Measurements from ENCODE around the gene LOXL3. TPM values are rescaled to one million over a fixed set of nuclear protein-coding genes. Genes with fewer than 3 reads are reported as not detected.

Gene LOXL3
- total RNA-seq, 1 experiment from 2014 or later = 4.1 TPM

GRCh38 chr2:74489906-74490305, 63.8 kb downstream of the LOXL3 start:
- H3K27ac ChIP-seq (ENCODE audit: low read depth, low read length) = no peak overlapping the region
- RAD21 ChIA-PET (ENCODE audit: low non-redundant PET in 1 of 2, low total read pairs in 2 of 2, uncharacterized antibody in 2 of 2, unreplicated experiment in 2 of 2) = no interaction called here
- H3K27me3 ChIP-seq (ENCODE audit: insufficient read depth, low read length) = no peaks in the 10 kb centered on the region
- no peak for TF ChIP-seq CEBPB (IDR thresholded peaks at IDR 0.05; ENCODE audit: low read depth)
- TF ChIP-seq EZH2 (IDR thresholded peaks at IDR 0.05) = no peak
- no peak for TF ChIP-seq SIN3A (IDR thresholded peaks at IDR 0.05; ENCODE audit: low read depth)
- no peak for TF ChIP-seq REST (IDR thresholded peaks at IDR 0.05; ENCODE audit: low read depth)
- no peak overlapping the region for H3K4me2 ChIP-seq (ENCODE audit: low read length)
- DNase-seq (ENCODE audit: low read depth, low spot score) (no peak), ATAC-seq (no peak)
- H3K4me1 ChIP-seq (ENCODE audit: control insufficient read depth in 1 of 2, insufficient read depth in 2 of 2, low read length in 2 of 2) = peaks cover 0 to 8% of the 10 kb centered on the region in 2 experiments; a peak in 1 of 4 replicates
- POLR2A ChIA-PET = interaction anchor here (1.1 kb wide), 1 partner anchor 40 kb away, joined by 3 read pairs; no protein-coding TSS in a partner anchor
- no peaks in the 10 kb centered on the region for H3K9me2 ChIP-seq (ENCODE audit: insufficient read depth)
- no peak overlapping the region for H3K4me3 ChIP-seq (replicated peaks in 1 of 2; ENCODE audit: low read depth in 1 of 2, low read length in 2 of 2)
- intact Hi-C loops (cut with micrococcal nuclease) = no loop called here
- H3K79me2 ChIP-seq (ENCODE audit: insufficient read depth, low read length) = no peaks in the 10 kb centered on the region; the same call in 1 of the 2 replicates
- H3K9ac ChIP-seq (ENCODE audit: low read length) = no peak overlapping the region
- no peaks in the 10 kb centered on the region for H3K9me3 ChIP-seq (ENCODE audit: control insufficient read depth in 1 of 2, insufficient read depth in 1 of 2, low read depth in 1 of 2, low read length in 2 of 2)
- H4K20me1 ChIP-seq (ENCODE audit: insufficient read depth) = no peaks in the 10 kb centered on the region
- no TSS peak for BruUV-seq (replicated peaks)
- H2AFZ ChIP-seq (ENCODE audit: low read depth, low read length, poor library complexity, severe bottlenecking) = no peak overlapping the region
- CTCF ChIA-PET = no interaction called here
- peaks cover 8 to 17% of the 10 kb centered on the region in 2 experiments; a peak in 3 of 4 replicates for H3K36me3 ChIP-seq (ENCODE audit: control insufficient read depth in 1 of 2, insufficient read depth in 2 of 2, low read length in 2 of 2)
